Tibial nerve (tissue), 4 donors: ENCODE data around the gene C16orf96. TPM values are rescaled to one million over a fixed set of nuclear protein-coding genes. Genes with fewer than 3 reads are reported as not detected.

Experiments used
- DNase-seq, 2 donors: peaks; one replicate each; pipeline ENCODE4 v3.0.0-alpha.2; 2019; ENCODE audit warnings: low spot score in 2 of 2
- H3K27ac ChIP-seq, 4 donors: fragments of 200-600 bp; sonication (generic) in 3 of 4; one replicate each; pipeline ENCODE4 v1.5.1; 2017 to 2019; ENCODE audit warnings: mild to moderate bottlenecking in 1 of 4
- H3K27me3 ChIP-seq, 2 donors: fragments of 200-600 bp; sonication (generic) in 1 of 2; one replicate each; pipeline versions ENCODE4 v1.5.1 to v1.6.0; 2017 to 2019
- H3K36me3 ChIP-seq, 3 donors: fragments of 200-600 bp; sonication (generic); one replicate each; pipeline ENCODE4 v1.5.1; 2018 to 2019
- H3K4me1 ChIP-seq, 4 donors: fragments of 200-600 bp; sonication (generic) in 3 of 4; one replicate each; pipeline ENCODE4 v1.5.1; 2017 to 2019
- H3K4me3 ChIP-seq, 4 donors: fragments of 200-600 bp; sonication (generic) in 3 of 4; one replicate each; pipeline ENCODE4 v1.5.1; 2017 to 2019; ENCODE audit warnings: mild to moderate bottlenecking in 1 of 4, moderate library complexity in 1 of 4
- H3K9me3 ChIP-seq, 4 donors: fragments of 200-600 bp; sonication (generic) in 3 of 4; one replicate each; pipeline ENCODE4 v1.5.1; 2017 to 2019
- EP300 ChIP-seq, 2 donors: sonication (generic); formaldehyde crosslinking; IDR thresholded peaks; one replicate each; pipeline ENCODE4 v1.6.1; 2017; ENCODE audit warnings: antibody characterized with exemption in 2 of 2, mild to moderate bottlenecking in 1 of 2
- POLR2A ChIP-seq, 2 donors: fragments of 450-650 bp; IDR thresholded peaks; one replicate each; pipeline ENCODE4 v1.6.1; 2017; ENCODE audit warnings: antibody characterized with exemption in 2 of 2, mild to moderate bottlenecking in 2 of 2, moderate library complexity in 2 of 2
- WGBS, 2 donors: methylation state at CpG; one replicate each; pipeline ENCODE4 v1.1.5; 2018; 5-methylcytosine and 5-hydroxymethylcytosine counted together
- total RNA-seq, 4 donors: library from RNA; depleted of rRNA; stranded (reverse); fragments of >200 nt; gene quantifications; one replicate each; pipeline ENCODE4 v1.1.0, GENCODE V29; 2016
- TF ChIP-seq, protein P1 (sequence below), 5 experiments: fragments of 200-600 bp in 3 of 5; fragments of 450-650 bp in 2 of 5; sonication (generic) in 3 of 5; IDR thresholded peaks; one replicate each; pipeline ENCODE4 v1.5.1; 2016 to 2019; ENCODE audit warnings: antibody characterized with exemption in 5 of 5, mild to moderate bottlenecking in 3 of 5, moderate library complexity in 2 of 5

Gene C16orf96
- total RNA-seq, 4 donors from 2014 or later, result 0.20 to 0.21 TPM; not detected in 2

DNA sequence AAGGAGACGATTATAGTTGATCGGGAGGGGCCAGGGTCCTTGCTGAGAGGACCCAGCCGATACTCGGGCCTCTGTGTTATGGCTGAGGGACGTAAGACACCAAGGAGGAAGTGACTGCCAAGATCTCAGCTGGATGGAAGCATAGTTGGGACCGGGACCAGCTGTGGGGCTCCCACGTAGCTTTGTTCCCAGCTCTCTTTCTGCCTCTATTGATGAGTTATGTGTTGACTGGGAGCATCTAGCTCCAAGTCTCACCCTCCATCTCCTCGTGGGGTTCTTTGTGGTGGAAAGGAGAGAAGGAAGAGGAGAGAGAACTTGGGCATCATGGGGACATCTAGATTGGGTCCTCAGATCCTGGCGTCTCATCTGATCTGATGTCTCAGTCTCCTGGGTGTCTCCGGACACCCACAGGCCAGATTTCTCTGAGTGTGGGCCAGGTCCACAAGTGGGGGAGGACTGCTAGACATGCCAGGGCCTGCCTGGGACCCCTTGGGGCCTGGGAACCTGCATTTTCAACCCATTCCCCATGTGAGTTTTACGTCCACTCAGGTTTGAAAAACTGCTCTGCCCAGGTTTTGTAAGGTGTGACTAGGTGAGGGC, 69.5 kb downstream of the C16orf96 start:
- H3K27me3 ChIP-seq, result no peaks in the 10 kb centered on the region
- peak overlapping the region; percentile 90 to 97 (median 92) for H3K27ac ChIP-seq
- H3K4me1 ChIP-seq, result peaks cover 0 to 38% (median 19%) of the 10 kb centered on the region in 4 donors
- H3K36me3 ChIP-seq, result no peaks in the 10 kb centered on the region
- no peak for DNase-seq
- TF ChIP-seq EP300 (IDR thresholded peaks at IDR 0.05) (no peak), POLR2A (IDR thresholded peaks at IDR 0.05) (no peak)
- TF ChIP-seq, protein P1, sequence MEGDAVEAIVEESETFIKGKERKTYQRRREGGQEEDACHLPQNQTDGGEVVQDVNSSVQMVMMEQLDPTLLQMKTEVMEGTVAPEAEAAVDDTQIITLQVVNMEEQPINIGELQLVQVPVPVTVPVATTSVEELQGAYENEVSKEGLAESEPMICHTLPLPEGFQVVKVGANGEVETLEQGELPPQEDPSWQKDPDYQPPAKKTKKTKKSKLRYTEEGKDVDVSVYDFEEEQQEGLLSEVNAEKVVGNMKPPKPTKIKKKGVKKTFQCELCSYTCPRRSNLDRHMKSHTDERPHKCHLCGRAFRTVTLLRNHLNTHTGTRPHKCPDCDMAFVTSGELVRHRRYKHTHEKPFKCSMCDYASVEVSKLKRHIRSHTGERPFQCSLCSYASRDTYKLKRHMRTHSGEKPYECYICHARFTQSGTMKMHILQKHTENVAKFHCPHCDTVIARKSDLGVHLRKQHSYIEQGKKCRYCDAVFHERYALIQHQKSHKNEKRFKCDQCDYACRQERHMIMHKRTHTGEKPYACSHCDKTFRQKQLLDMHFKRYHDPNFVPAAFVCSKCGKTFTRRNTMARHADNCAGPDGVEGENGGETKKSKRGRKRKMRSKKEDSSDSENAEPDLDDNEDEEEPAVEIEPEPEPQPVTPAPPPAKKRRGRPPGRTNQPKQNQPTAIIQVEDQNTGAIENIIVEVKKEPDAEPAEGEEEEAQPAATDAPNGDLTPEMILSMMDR (IDR thresholded peaks at IDR 0.05), result no peak
- H3K9me3 ChIP-seq, result peaks cover 0 to under 1% (median 0%) of the 10 kb centered on the region in 4 donors
- 7 to 10% methylated on average over 11 of the region's 11 CpGs for WGBS, 2 donors
- H3K4me3 ChIP-seq, result peak overlapping the region; percentile 60 to 92 (median 78)

DNA sequence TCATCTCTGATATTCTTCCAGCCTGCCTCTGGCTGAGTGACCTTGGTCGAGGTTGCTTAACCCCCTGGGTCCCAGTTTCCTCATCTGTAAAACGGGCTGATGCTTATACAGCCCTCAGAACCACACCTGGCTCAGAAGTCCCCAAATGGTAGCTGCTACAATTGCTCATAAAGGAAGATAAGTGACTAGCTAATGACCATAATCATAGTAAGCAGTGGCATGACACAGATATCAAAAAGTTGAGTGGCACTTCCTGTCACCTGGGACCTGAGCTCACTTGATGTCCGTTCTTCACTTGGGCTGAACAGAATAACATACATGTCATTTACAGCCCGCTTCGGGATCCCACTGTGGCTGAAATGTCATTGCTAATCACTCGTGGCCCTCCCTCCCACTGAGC, 70.3 kb downstream of the C16orf96 start:
- TF ChIP-seq POLR2A (IDR thresholded peaks at IDR 0.05) (no peak), EP300 (IDR thresholded peaks at IDR 0.05) (no peak)
- TF ChIP-seq, protein P1 (IDR thresholded peaks at IDR 0.05), result no peak
- Histone ChIP-seq H3K27me3 (no peaks in the 10 kb centered on the region), H3K4me1 (peaks cover 0 to 38% (median 19%) of the 10 kb centered on the region in 4 donors), H3K4me3 (peak overlapping the region in 3 of 4 donors; percentile 60 to 82 (median 74)), H3K36me3 (peaks cover 0 to 6% (median 0%) of the 10 kb centered on the region in 3 donors), H3K9me3 (peaks cover 0 to 8% (median 0%) of the 10 kb centered on the region in 4 donors), H3K27ac (peak overlapping the region in 3 of 4 donors; percentile 90 to 97 (median 94))
- no peak for DNase-seq
- WGBS, 2 donors, result 40 to 60% methylated on average over 6 of the region's 6 CpGs

DNA sequence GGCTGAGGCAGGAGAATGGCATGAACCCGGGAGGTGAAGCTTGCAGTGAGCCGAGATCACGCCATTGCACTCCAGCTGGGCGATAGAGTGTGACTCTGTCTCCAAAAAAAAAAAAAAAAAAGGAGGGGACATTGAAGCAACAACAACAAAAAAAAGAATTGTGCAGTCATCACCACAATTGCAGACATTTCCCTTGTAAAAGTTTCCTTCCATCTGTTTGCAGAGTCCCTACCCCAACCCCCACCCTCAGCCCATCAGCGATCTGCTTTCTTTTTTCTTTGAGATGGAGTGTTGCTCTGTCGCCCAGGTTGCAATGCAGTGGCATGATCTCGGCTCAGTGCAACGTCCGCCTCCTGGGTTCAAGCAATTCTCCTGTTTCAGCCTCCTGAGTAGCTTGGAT, 72.1 kb downstream of the C16orf96 start:
- Histone ChIP-seq H3K4me3 (no peak overlapping the region), H3K27ac (no peak overlapping the region), H3K4me1 (peaks cover 0 to 42% (median 19%) of the 10 kb centered on the region in 4 donors), H3K27me3 (no peaks in the 10 kb centered on the region), H3K9me3 (peaks cover 0 to 16% (median 0%) of the 10 kb centered on the region in 4 donors), H3K36me3 (peaks cover 0 to 6% (median 0%) of the 10 kb centered on the region in 3 donors)
- TF ChIP-seq POLR2A (IDR thresholded peaks at IDR 0.05) (no peak), EP300 (IDR thresholded peaks at IDR 0.05) (no peak)
- TF ChIP-seq, protein P1 (IDR thresholded peaks at IDR 0.05), result no peak
- DNase-seq, result no peak
- WGBS, 2 donors, result 89 to 91% methylated on average over 9 of the region's 9 CpGs

DNA sequence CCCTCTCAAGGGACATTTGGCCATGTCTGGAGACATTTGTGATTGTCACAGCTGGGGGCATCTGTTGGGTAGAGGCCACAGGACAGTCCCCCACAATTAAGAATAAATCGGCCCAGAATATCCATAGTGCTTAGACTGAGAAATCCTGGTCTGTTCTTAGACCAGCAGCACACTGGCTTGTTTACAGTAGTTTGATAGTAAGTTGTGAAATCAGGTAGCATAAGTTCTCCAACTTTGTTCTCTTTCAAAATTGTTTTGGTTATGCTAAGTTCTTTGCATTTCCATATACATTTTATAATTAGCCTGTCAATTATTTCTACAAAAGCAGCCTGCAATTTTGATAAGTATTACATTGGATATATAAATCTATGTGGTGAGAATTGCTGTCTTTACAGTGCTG, 75.3 kb downstream of the C16orf96 start:
- DNase-seq, result no peak
- Histone ChIP-seq H3K4me1 (peaks cover 0 to 37% (median 4%) of the 10 kb centered on the region in 4 donors), H3K36me3 (peaks cover 0 to 28% (median 0%) of the 10 kb centered on the region in 3 donors), H3K4me3 (no peak overlapping the region), H3K27me3 (no peaks in the 10 kb centered on the region), H3K27ac (no peak overlapping the region), H3K9me3 (peaks cover 0 to 16% (median 0%) of the 10 kb centered on the region in 4 donors)
- TF ChIP-seq POLR2A (IDR thresholded peaks at IDR 0.05) (no peak), EP300 (IDR thresholded peaks at IDR 0.05) (no peak)
- TF ChIP-seq, protein P1 (IDR thresholded peaks at IDR 0.05), result no peak
- WGBS, 2 donors, result 91 to 100% methylated on average over 1 of the region's 1 CpG

DNA sequence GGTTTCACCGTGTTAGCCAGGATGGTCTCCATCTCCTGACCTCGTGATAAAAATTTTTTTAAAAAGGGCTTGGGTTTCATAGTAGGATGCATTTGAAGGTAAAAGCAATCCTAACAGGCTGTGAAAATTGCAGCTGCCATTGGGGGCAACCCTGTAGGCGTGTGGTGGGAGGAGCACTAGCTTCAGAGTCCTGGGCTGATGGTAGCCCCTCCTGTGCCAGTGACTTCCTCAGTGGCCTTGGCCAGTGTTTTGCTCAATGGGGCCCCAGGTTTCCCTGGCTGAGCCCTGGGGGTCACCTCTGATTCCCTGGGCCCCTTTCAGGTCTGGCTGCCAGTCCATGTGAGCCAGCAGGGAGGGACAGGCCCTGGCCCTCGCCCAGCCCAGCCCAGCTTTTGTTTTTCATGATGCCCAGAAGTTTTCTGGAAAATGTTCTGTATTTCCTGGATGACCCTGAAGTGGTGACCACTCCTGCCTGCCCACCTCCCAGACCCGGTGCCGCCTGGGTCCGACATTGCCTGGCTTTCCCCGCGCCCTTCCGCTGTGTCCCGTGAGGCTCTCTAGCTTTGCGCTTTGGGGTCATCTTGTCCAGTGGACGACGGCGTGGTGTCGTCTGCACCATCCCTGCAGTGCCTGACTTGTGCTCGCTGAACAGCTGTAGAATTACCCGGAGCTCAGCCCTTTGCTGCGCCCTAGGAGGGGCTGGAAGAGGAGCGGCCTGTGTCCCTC, 77.9 kb downstream of the C16orf96 start:
- peaks cover 0 to 28% (median 0%) of the 10 kb centered on the region in 4 donors for H3K4me1 ChIP-seq
- no peaks in the 10 kb centered on the region for H3K27me3 ChIP-seq
- 86 to 90% methylated on average over 15 to 20 of the region's 20 CpGs for WGBS, 2 donors
- no peak overlapping the region for H3K4me3 ChIP-seq
- no peak overlapping the region for H3K27ac ChIP-seq
- no peak for TF ChIP-seq POLR2A (IDR thresholded peaks at IDR 0.05)
- TF ChIP-seq EP300 (IDR thresholded peaks at IDR 0.05), result no peak
- TF ChIP-seq, protein P1 (IDR thresholded peaks at IDR 0.05), result no peak
- H3K36me3 ChIP-seq, result peaks cover 0 to 35% (median 0%) of the 10 kb centered on the region in 3 donors
- DNase-seq, result no peak
- peaks cover 0 to 16% (median 0%) of the 10 kb centered on the region in 4 donors for H3K9me3 ChIP-seq
